Measurements from ENCODE around the gene DUS1L.

The DUS1L gene

DNA sequence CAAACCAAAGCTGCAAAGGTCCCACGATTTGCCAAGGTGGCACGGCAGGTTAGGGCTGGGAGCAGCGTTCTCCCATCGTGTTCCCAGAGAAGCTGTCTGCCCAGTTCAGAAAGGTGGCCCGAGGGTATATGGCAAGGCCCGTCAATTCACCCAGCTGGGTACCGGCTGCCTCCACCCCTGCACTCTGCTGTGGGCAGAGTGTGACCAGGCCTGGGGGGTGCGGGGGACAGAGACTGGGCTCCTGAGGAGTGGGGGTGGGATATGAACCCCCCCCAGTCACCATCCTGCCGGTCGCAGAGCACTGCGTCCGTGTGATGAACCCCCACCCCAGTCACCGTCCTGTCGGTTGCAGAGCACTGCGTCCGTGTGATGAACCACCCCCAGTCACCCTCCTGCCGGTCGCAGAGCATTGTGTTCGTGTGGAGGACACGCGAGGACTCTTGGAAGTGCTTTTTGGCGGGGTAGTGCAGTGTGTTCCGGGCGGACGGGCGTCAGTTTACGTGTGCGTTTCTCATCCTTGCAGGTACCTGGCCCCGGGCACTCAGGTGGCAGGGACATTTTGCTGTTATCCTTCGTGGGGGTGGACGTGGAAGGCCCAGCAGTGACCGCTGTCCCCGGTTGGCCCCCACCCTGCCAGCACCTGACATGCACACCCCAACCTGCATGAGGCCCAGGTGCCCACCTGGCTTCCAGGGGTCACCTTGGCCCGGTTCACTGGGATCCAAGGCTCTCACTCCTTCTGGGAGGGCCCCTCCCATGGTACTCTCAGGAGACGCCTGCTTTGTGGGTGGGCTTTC is 35.1 kb upstream of the DUS1L start:
- no peak for DNase-seq (ENCODE audit: low read depth)

DNA sequence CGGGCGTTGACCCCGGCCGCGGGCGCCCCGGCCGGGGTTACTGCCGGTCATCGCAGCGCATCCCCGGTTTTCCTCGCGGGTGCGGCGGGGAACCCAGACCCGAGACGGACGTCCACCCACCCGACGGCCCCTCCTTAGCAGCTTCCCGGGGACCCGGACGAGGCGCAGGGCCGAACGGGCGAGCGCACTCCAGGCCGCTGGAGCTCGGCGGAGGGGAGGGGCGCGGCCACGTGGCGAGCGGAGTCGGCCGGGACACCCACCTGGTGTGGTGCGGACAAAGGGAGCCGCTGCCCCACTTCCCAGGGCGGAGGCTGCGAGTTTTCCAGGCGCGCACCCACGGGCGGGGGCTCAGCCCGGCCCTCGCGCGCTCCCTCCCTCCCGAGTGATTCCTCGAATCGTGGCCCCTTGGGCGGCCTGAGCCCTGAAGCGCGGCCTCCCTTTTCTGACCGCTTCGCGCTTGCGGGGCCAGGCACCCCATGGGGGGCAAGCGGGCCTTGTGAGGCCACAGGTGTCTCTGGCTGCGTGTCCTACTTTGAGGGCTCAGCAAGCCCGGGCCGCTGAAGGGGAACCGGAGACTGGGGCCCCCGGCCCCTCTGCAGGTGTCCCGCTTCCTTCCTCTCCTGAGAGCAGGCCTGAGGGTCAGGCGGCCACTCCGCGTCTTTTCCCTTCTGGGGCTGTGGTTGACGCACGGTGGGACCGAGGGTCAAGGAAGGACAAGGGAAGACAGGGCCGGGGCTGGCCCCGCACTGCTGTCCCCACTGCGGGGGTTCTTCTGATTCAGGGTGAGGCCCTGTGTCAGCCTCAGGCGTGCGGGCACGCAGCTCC is 33.5 kb upstream of the DUS1L start:
- no peak for DNase-seq (ENCODE audit: low read depth)

DNA sequence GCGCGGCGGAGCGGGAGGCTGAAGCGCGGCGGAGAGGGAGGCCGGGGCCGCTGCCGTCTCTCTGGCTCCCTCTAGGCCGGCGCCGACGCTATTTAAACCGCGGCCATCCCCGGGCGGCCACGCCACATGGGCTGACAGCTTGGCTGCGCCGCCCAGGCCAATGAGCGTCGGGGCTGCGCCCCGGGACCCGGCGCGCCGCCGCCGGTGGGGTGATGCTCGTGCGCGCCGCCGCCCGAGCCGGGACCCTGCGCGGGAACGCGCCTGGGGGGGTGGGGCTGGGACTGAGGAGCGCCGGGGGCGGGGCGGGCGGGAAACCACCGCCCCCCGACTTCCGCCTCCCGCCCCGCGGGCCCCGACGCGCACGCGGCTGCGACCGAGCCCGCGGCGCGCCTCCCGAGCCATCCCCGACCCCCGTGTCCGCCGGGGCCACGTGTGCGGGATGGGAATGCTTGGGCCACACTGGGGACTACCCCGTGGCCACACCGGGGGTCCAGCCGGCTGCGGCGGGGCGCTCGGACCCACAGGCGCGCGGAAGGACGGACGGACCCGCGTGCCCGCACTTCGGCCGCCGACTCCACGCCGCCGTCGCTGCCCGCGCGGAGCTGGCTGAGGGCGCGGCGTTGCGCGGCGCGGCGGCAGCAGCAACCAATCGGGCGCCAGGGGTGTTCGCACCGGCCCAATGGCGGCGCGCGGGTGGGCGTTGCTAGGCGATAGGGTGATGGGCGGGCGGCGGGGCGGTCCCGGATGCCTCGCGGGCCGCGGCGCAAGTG is 32.8 kb upstream of the DUS1L start, which contains the start of gene FASN:
TSS of gene FASN (minus strand) at position 68 of the 770 bp plus-strand sequence. CDS start 1,791 bp downstream, outside the sequence.
- peak; percentile 96 for DNase-seq (ENCODE audit: low read depth)

DNA sequence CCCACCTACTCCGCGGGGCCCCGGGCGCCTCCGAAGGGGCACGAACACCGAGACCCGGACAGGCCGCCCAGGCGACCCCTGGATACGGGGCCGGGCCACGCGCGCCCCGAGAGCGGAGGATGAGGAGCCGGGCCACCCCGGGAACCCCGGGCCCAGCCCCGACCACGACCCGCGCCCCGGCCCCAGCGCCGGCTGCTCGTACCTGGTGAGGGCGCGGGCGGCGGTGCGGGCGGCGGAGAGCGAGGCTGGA is 32.2 kb upstream of the DUS1L start:
- no peak for DNase-seq (ENCODE audit: low read depth)

DNA sequence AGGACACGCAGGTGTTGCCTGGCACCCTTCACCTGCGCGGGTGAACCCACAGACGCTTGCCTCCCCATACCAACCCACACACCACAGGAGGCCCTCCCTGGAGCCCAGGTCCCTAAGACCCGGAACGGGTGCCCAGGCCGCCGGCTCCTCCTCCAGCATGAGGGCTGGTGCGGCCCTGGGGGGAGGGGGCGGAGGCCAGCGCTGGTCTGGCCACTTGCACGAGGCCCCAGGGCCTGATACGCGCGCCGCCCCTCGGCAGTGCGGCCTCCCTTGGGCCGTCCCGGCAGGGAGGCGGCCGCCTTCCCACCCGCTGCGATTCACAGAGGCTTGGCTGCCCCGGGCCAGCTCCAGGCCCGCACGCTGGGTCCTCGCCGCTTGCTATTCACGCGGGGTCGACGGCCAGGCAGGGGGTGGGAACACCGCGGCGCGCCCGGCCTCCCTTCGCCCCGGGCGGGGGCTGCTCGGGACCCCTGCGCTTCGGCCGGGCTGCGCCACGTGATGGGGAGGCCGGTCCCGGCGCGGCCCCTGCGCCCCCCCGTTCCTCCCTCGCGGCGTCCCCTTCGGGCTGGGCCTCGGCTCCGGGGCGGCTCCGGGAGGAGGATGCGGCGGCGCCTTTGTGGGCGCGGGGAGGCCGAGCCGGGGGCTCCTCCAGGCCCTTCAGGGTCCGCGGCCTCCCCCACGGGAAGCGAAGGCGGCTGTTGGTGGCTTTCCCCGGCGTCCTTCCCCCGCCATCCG is 31.7 kb upstream of the DUS1L start:
- peak; percentile 73 for DNase-seq (ENCODE audit: low read depth)

DNA sequence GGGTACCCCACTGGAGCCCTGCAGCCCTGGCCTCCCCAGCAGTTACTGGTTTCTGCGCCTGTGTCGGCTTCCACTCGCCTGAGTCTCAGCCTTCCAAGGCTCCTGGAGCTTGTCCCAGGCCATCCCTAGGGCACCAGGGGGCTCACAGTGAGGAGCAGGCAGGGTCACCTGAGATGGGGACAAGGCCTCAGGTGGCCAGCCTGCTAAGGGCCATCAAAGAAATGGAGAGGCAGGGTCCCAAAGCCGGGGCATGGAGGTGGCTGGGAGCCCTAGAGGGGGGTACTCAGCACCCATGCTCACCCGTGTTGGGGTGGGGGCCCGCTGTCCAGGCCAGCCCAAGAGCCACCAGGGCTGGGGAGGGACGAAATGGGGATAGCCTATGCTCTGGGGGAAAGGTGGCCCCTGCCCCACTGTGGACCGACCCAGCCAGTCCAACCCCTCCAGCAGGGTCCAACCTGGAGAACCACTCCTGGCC is 31.1 kb upstream of the DUS1L start:
- DNase-seq (ENCODE audit: low read depth), result no peak

DNA sequence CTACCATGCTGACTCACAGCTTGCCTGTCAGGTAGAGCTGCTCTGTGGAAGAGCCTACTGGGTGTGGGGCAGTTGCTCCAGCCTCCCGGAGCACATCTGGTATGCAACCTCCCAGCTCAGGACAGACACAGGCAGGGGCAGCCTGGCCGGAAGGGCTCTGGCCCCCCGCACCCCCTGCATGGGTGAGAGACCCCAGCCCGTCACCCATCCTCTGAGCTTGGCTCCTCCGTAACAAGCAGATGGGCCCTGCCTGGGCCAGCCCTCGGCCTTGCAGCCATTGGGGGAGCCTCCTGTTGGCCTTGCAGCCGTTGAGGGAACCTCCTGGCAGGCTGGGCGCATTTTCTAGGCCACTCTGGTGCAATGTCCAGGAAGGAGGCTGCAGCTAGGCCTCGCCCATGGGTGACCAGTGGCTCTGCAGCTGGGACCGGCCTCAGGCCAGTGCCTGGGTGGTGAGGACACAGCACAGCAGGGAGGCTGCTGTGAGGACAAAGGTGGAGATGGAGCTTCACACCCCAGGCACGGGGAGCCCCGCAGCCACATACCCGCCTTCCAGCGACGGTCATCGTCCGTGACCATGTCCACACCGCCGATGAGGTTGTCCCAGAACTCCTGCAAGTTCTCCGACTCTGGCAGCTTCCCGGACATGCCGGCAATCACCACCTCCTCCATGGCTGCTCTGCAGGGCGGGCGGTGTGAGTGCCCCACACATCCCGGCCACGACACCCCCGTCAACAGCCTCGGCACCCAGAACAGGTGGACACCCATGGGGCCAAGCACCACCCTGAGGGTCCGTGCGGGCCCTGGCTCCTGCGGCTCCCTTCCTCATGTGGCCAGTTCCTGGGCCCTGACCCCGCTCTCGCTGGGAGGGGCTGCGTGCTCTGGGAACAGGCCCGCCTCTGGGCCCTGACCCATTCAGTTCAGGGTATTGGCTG is 30.4 kb upstream of the DUS1L start:
- DNase-seq (ENCODE audit: low read depth), result no peak

DNA sequence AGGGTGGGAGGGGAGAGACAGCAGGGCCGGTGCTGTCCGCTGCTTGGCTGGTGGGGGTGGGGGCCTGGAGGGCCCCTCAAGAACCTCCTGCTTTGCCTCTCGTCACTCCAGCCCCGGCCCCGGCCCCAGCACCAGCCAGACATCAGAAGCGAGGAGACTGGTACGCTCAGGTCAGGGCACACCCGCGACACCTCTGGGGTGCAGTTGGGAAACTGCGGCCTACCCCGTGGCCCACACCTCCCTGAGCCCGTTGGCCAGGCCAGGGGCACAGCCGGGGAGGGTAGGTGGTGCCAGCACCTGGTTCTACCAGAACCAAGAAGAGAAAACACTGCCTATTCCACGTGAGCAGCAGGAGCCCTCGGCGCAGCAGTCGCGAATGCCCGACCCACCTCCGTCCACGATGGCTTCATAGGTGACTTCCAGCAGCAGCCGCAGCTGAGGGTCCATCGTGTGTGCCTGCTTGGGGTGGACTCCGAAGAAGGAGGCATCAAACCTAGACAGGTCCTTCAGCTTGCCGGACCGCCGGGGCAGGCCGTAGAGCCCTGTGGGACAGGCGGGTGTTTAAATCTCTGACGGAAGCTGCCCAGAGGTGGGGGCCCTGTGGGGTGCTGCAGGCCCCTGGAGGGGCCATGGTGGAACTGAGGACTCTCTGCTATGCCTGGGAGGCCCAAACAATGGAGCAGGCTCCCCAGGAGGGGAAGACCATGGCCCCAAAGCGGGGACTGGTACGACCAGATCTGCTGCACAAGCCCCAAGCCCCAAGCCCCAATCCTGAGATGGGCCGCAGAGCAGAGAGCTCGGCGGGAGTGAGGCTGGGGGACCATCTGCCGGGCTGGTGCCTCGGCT is 29.6 kb upstream of the DUS1L start:
- DNase-seq (ENCODE audit: low read depth), result no peak

DNA sequence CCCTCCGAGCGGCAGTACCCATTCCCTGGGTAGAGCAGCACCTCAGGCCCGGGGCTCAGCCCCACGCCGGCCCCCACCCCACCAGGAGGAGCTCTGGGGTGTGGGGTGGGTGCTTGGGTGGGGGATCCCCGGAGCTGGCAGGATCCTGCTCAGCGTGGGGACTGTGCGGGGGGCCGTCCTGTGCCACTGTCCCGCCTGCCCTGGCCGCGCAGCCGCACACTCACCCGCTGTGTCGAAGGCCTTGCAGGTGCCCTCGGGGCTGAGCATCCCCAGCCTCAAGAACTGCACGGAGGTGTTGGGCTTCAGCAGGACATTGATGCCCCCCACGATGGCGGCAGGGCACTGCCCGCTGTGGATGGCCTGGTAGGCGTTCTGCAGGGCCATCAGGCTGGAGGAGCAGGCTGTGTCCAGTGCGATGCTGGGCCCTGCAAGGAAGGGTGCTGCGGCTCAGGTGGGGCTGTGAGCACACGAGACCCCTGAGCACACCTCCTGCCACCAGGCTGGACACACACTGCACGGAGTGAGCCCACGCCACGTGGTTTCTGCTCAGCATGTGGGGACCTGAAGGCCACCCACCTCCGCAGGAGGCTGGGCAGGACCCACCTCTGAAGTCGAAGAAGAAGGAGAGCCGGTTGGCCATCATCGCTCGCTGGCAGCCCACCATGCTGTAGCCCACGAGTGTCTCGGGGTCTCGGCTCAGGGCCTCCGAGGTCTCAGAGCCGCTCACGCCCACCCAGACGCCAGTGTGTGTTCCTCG is 27.6 kb upstream of the DUS1L start:
- DNase-seq (ENCODE audit: low read depth), result no peak

DNA sequence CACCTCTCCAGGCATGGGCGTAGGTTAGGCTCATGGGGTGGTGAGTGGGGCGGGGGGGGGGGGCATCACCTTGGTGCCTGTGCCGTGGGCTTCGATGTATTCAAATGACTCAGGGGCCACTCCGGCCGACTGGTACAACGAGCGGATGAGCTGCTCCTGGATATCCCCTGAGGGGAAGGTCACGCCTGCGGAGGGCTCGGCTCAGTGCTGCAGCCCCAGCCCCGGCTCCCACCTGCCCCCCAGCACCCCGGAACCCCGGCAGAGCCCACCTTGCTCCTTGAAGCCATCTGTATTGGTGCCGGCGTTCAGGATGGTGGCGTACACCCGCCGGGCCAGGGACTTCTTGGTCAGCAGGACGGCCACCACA is 27.0 kb upstream of the DUS1L start:
- no peak for DNase-seq (ENCODE audit: low read depth)

DNA sequence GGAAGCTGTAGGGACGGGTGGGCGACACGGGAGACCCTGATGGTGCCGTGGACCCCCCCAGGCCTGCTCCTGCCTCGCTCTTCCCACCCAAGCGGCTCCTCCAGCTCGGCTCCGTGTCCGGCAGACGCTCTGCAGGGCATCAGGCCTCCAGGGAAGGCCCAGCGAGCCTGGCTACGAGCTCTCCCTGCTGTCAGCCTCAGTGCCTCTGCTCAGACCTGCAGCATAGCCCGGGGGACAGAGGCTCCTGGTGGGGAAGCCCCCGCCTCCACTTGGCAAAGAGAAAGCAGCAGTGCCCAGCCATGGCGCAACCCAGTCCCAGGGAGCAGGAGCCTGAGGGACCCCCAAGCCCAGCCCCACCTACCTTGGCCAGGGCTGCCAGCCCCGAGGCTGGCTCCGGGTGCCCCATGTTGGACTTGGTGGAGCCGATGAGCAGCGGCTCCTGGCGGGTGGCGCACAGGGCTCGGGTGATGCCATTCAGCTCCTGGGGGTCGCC is 26.5 kb upstream of the DUS1L start:
- DNase-seq (ENCODE audit: low read depth), result no peak

DNA sequence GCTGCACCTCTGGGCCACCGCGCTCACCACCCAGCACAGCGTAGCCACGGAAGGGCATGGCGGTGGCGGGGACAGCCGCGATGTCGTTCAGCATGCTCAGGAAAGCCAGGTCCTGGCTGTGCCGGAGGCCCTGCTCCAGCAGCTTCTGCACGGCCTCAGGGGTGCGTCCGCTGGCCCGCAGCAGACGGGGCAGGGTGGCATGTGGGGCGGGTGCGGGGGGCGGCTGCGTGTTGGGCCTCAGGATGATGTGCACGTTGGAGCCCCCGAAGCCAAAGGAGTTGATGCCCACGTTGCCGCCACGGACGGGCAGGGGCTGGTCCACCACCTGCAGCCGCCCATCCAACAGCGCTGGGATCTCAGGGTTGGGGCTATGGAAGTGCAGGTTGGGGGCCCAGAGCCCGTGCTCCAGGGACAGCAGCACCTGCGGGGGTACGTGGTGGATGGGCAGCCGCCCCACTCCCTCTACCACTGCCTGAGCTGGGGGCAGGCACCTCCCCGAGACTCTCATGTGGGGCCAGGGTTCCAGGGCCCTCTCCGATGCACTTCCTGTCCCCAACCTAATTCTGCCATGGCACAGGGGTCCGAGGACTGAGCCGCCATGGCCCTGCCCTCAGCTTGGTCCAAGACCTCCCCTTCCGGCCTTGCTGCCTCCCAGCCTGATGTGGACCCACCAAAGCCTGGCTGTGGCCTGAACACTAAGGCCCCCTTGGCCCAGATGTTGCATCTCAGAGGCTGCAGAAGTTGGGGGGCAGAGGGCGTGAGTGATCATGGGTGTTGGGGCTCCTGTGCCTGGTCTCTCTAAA is 25.9 kb upstream of the DUS1L start:
- no peak for DNase-seq (ENCODE audit: low read depth)

DNA sequence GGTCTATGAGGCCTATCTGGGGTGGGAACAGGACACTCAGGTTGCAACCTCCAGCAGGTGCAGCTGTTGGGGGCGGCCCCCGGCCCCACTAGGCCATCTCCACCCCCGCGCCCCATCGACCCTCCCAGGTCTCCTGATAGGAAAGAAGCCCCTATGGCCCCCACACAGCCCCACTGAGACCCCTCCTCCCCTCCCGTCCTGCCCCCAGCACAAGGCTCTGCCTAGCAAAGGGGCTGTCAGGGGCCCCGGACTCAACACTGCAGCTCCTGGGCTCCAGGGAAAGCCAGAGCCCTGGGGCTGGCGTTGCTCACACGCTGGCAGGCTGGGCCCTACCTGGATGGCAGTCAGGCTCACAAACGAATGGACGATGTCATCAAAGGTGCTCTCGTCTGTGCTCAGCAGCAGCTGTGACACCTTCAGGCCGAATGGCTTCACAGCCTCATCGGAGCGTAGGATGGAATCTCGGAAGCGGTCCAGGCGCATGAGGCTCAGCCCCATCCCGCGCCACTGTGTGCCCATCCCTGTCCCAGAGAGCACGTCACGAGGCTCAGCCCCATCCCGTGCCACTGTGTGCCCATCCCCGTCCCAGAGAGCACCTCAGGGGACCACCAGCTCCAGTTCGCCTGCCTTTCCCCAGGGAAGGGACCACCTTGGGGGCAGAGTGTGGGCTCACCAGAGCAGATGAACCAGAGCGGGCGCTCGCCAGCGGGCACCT is 25.1 kb upstream of the DUS1L start:
- DNase-seq (ENCODE audit: low read depth), result no peak

DNA sequence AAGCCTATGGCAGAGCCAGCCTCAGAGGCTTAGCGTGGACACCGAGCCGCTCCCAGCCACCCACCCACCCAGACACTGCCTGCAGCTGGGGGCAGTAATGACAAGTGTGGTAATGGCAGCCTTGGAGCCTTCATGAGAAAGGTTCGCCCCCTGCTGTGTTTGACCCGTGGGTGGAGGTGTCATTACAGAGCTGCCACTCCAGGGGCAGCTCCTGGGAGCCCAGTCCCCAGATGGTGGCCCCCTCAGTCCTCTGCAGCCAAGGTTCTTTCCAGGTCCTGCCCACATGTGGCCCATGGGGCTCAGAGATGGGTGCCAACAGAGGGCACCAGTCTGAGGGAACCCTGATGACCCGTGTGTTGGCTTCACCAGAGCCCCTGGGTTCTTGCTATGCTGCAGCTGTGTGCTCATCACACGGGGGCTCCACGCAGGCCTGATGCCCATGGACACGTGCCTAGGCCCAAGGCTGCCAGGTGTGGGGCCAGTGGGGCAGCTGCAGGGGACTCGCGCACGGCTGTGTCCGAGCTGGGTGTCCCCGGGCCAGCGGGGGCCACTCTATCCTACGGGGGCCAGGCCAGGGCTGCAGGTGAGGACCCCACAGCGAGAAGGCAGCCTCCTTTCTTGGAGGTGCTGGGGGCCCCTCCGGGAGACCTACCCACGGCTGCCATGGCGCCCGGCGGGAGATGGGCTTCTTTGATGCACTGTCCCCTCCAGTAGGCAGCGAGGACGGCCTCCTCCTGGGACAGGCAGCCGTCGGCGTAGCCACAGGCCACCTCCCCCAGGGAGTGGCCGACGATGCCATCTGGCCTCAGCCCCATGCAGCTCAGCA is 24.3 kb upstream of the DUS1L start:
- DNase-seq (ENCODE audit: low read depth), result no peak

DNA sequence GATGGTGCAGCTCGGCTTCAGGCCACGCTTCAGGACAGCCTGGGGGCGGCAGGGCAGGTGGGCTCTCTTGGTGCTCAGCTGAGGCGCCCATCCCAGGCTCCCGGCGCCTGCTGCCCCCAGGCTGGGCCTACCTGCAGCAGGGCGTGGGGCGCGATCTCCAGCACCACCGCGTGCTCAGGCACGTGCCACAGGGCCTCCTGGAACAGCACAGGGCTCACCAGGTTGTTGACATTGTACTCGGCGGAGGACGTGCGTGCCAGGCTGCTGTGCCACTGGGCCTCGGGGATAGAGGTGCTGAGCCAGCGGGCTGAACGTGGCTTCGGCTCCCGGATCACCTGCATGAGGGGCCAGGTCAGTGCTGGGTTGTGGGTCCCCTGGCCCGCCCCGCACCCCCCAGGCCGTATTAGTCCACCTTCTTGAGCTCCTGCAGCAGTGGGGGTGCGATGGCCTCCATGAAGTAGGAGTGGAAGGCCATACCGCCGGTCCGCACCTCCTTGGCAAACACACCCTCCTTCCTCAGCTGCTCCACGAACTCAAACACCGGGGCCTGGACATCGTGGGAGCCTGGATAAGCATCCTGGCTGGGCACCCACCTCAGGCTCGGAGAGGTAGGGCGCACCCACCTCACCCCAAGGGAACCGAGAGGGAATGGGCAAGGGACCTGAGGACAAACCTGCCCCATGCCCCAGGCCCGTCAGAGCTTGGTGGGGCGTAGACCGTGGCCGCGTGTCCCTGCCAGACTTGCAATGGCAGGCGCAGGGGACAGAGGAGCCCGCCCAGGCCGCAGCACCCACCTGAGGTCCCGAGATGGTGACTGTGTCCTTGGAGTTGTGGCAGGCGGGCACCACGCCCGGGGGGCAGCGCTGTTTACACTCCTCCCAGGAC is 23.5 kb upstream of the DUS1L start:
- DNase-seq (ENCODE audit: low read depth), result no peak

Data from fibroblast of gingiva (primary cell).